NCI-H82 treated with DMSO at 0.1 percent for 48 hours (cell line): ENCODE data around the gene STAC.

ENCODE experiments used
- DNase-seq: peaks from one replicate; lab custom pipeline; 2025; ENCODE audit not compliant: unreplicated experiment; lab: John Stamatoyannopoulos, UW

STAC gene

DNA sequence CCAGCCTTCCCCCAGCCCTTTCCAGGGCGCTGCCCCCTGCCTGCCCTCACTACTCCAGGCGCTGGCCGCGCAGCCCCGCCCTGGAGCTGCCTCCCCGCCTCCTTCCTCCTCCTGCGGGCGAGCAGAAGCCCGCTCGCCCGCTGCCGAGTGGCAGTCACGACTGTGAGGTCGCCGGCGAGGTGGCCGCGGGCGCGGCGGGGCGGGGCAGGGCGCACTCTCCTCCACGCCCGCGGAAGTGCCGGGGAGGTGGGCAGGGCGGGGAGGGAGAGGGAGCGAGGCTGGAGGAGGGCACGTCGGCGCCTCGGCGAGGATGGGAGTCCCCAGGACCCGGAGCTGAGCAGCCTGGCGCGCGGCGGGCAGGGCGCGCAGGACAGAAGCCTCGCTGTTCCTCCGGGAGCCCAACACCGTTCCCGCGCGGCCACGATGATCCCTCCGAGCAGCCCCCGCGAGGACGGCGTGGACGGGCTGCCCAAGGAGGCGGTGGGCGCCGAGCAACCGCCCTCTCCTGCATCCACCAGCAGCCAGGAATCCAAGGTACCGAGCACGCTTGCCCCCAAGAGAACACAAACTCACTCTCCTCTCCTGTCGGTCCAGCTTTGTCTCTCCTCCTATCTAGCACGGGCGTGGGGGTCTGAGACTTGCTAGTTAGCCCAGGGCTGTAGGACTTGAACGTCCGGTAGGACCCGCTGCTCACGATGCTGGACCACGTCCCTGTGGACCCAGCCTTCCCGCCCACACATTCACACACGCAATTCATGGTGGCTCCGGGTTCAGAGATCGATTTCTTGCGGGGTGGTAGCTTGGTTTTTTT lies at the start of gene STAC:
TSS of gene STAC (plus strand) at position 284 of the 811 bp plus-strand sequence. CDS start at position 424, 140 bp downstream.
- DNase-seq = peak; percentile 26

- no peak for DNase-seq
Observed at GRCh38 chr3:36332139-36332538, 48.2 kb upstream of the STAC start.

DNA sequence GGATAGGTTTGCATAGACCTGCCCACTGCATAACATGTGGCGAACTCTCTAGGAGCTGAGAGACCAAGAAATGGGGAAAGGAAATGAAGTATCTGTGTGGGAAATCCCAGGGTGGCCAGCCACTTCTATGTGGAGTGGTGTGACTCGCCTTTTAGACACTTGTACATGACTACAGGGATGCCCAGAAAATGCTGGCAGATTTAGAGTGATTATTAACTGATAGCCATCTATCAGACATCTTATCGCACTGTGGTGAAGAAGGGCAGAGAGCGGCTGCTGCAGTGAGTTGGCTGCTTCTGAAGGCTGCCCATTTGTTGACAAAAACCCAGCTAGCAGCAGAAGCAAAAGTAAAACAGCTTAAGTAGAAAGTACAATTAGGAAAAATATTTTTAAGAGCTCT lies 18.1 kb upstream of the STAC start:
- no peak for DNase-seq

GRCh38 chr3:36362973-36363372 lies 17.3 kb upstream of the STAC start:
- DNase-seq = no peak

- DNase-seq = peak; percentile 7
Observed at GRCh38 chr3:36364260-36364659, 16.0 kb upstream of the STAC start.

- no peak for DNase-seq
Observed at GRCh38 chr3:36365829-36366228, 14.5 kb upstream of the STAC start.

DNA sequence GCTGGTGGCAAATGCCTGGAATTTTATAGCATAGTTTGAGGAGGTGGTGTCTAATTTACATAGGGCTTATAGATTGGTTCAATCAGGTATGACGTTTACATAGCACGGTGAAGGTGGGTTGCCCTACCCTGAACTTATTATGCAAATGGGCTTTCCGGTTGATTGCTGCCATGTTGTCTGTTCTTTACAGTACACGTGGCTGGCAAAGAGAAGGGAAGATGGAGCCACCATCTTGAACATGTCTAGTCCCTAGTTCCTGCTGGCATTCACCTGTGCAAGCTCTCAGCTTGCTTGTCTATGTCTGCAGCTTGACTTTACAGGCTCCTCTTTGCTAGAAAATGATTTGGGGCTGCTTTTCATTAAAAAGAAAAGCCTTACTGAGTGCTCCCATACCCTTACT lies 14.0 kb upstream of the STAC start:
- no peak for DNase-seq

DNA sequence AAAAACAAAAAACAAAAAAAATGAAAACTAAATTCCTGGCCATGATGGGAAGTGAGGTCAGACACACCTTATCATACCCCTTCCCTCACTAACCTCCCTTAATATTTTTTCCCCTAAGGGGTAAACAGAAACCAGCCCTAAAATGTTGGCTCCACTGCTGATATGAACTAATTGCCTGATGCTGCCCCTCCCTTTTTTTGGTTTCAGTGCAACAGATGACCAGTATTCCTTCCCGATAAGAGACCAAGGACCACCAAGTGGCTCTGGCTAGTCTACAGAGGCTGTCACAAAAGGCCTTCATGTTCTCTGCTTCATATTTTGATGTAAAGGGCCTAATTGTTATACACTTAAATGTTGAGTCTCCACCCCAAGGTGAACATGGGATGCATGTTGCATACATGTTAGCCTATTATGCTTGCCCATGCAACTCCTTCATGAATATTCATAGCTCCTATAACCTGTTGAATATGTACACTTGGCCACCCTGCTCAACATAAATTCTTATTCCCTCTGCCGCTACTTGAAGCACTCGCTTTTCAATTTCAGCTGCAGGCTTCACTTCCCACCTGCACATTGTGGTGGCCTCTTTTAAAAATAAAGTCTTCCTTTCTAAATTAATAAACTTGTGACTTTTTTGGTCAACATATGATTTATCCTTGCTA lies 12.3 kb upstream of the STAC start:
- no peak for DNase-seq

DNA sequence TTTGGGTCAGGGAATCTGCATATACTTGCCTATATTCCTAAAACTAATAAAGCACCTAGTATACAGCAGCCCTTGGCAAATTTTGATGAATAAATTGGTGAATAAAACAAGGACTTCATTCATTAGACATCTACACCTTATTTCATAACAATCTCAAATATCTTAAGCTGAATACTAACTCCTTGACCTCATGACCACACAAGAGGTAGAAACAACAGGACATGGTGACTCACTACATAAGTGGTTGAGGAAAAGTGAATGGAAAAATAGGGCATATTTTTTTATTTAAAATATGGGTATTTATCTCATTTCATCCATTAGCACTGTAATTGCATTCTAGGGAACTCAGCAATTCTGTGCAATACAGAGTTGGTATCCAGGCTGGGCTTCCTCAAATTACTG lies 7.8 kb upstream of the STAC start:
- DNase-seq = no peak

DNA sequence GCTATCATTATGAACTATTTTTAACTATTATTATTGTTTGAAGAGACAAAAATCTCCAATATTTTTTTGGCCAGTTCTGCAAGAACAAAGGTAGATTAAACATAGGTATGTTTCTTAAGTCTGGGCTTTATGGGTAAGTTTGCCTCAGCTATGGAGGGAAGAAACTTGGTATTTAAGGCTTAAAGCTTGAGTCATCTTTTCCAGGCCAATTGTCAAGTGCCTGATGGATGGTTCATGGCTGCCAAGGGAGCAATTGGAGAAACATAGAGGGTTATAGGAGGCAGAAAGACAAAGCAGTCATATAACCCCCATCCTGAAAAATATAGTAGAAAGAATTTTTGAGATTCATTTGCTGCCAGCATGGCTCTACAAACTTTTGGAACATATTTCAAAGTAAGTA lies 7.2 kb upstream of the STAC start:
- DNase-seq = no peak

- DNase-seq = no peak
Observed at GRCh38 chr3:36373666-36374065, 6.6 kb upstream of the STAC start.

GRCh38 chr3:36379872-36380220 lies 458 bp upstream of the STAC start:
- peak; percentile 7 for DNase-seq

- DNase-seq = no peak
Observed at GRCh38 chr3:36381311-36381956, 1.1 kb downstream of the STAC start.

GRCh38 chr3:36393563-36393962 lies 13.3 kb downstream of the STAC start:
- DNase-seq = no peak

DNA sequence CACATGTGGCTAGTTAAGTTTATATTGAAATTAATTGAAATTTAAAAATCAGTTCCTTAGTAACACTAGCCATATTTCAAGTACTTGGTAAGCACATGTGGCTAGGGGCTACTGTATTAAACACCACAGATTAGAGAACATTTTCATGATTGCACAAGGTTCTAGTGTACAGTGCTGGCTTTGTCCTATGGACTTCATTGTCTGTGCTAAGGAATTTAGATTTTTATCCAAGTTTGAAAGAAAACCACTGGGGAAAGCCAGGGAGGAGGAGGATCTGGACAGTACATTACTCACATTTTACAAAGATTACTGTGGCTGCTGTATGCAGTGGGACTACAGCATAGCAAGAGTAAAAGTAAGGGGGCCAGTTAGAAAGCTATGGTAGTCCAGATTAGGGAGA lies 13.9 kb downstream of the STAC start:
- DNase-seq = no peak

DNA sequence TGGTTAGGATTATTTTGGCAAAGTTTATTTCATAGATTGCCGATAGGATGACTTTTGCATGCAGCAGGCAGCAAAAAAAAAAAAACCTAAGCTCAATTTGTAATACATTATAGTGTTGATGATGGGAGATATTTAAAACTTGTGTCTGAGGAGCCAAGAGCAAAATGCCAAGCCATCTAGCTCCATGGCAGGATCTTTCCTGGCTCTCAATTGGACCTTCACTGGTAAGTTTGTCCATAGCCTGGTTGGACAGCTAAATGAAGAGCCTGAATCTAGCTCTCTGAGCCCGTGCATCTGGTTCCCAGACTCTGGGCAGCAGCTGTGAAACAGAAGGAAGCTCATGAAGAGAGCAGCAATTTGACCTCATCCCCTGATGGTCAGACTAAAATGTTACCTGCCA lies 17.5 kb downstream of the STAC start:
- DNase-seq = no peak

- DNase-seq = no peak
Observed at GRCh38 chr3:36399933-36400332, 19.6 kb downstream of the STAC start.

- no peak for DNase-seq
Observed at GRCh38 chr3:36401056-36401455, 20.8 kb downstream of the STAC start.

- DNase-seq = no peak
Observed at GRCh38 chr3:36403661-36404060, 23.4 kb downstream of the STAC start.

DNA sequence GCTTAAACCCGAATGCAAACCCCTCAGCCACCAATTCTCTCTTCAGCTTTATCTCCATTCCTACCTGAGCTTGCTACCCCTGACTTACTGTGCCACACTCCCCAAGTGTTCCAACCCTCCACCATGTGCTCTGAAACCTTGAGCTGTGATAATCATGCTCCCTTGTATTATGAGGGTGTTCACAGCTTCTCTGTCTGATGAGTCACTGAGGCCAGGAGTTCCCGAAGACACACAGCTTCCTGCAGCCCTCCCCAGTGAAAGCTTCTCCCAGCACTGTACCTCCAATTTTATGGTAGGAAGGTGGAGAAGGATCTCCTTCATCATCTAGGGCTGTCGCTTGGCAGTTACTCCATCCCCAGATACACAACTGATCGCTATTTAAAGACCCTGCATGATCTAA lies 24.9 kb downstream of the STAC start:
- no peak for DNase-seq

DNA sequence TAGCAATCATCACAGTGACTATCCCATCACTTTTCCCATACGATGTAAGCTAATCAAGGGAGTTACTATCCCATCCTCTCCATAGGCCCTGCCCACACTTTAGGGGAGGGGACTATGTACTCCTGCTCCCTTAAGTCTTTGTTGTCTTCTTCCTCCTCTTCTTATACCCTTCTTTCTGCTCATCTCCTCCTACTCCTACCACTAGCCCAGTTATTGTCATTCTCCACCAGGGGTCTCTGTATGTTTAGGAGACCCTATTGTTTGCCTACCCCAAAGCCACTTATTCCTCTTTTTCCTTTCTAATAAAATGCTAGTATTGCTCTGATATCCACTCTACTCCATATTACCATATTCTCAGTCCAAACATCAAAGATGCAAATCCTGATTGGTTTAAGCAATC lies 27.8 kb downstream of the STAC start:
- DNase-seq = peak; percentile 5

- no peak for DNase-seq
Observed at GRCh38 chr3:36409862-36410261, 29.6 kb downstream of the STAC start.
